Measurements from ENCODE around the gene FLNB. TPM values are rescaled to one million over a fixed set of nuclear protein-coding genes. Genes with fewer than 3 reads are reported as not detected.

FLNB gene
- total RNA-seq, 2 donors from 2014 or later: 331 to 408 TPM

- TF ChIP-seq CTCF (IDR thresholded peaks at IDR 0.05) (no peak), POLR2AphosphoS5 (IDR thresholded peaks at IDR 0.05) (peak; percentile 65)
- DNase-seq (ENCODE audit: low spot score): no peak
- Histone ChIP-seq H3K4me1 (replicated peaks) (peaks cover 1% of the 10 kb centered on the region), H3K4me3 (no peak overlapping the region), H3K27me3 (replicated peaks; ENCODE audit: insufficient read depth) (no peaks in the 10 kb centered on the region), H3K27ac (peak overlapping the region in 1 of 2 donors; percentile 83), H3K9me3 (no peaks in the 10 kb centered on the region), H3K36me3 (peaks cover 1 to 8% of the 10 kb centered on the region in 2 donors)
- intact Hi-C loops (cut with DNase I): no loop called here
- 82% methylated on average over 7 of the region's 7 CpGs for WGBS
Measured at GRCh38 chr3:58158442-58159153, 150.4 kb downstream of the FLNB start.

- Histone ChIP-seq H3K27ac (peak overlapping the region in 1 of 2 donors; percentile 83), H3K4me1 (replicated peaks) (peaks cover 17% of the 10 kb centered on the region)
- 92% methylated on average over 1 of the region's 1 CpG for WGBS
Measured at GRCh38 chr3:58160399-58160798, 152.2 kb downstream of the FLNB start.

GRCh38 chr3:58161435-58162398 lies 153.5 kb downstream of the FLNB start:
- 82% methylated on average over 11 of the region's 11 CpGs for WGBS
- Histone ChIP-seq H3K4me3 (no peak overlapping the region), H3K4me1 (replicated peaks) (peaks cover 20% of the 10 kb centered on the region), H3K27ac (peak overlapping the region; percentile 83 to 84), H3K9me3 (no peaks in the 10 kb centered on the region), H3K27me3 (replicated peaks; ENCODE audit: insufficient read depth) (no peaks in the 10 kb centered on the region), H3K36me3 (peaks cover 0 to 6% of the 10 kb centered on the region in 2 donors)
- no peak for DNase-seq (ENCODE audit: low spot score)
- intact Hi-C loops (cut with DNase I): no loop called here
- TF ChIP-seq CTCF (IDR thresholded peaks at IDR 0.05): no peak
- no peak for TF ChIP-seq POLR2A (IDR thresholded peaks at IDR 0.05)
- TF ChIP-seq POLR2AphosphoS5 (IDR thresholded peaks at IDR 0.05): peak; percentile 31

More at GRCh38 chr3:58160399-58160798, 152.2 kb downstream of the FLNB start:
- TF ChIP-seq POLR2AphosphoS5 (IDR thresholded peaks at IDR 0.05) (no peak), POLR2A (IDR thresholded peaks at IDR 0.05) (no peak), CTCF (IDR thresholded peaks at IDR 0.05) (no peak)
- H3K36me3 ChIP-seq: peaks cover 0 to 6% of the 10 kb centered on the region in 2 donors
- intact Hi-C loops (cut with DNase I): no loop called here
- no peak overlapping the region for H3K4me3 ChIP-seq
- H3K27me3 ChIP-seq (replicated peaks; ENCODE audit: insufficient read depth): no peaks in the 10 kb centered on the region
- no peak for DNase-seq (ENCODE audit: low spot score)
- no peaks in the 10 kb centered on the region for H3K9me3 ChIP-seq

- WGBS: 49% methylated on average over 14 of the region's 14 CpGs
- DNase-seq (ENCODE audit: low spot score): no peak
- no peaks in the 10 kb centered on the region for H3K27me3 ChIP-seq (replicated peaks; ENCODE audit: insufficient read depth)
- no peaks in the 10 kb centered on the region for H3K9me3 ChIP-seq
- intact Hi-C loops (cut with DNase I): no loop called here
- H3K27ac ChIP-seq: peak overlapping the region; percentile 83 to 84
- peaks cover 20% of the 10 kb centered on the region for H3K4me1 ChIP-seq (replicated peaks)
- peaks cover 0 to 6% of the 10 kb centered on the region in 2 donors for H3K36me3 ChIP-seq
- H3K4me3 ChIP-seq: no peak overlapping the region
- TF ChIP-seq POLR2AphosphoS5 (IDR thresholded peaks at IDR 0.05): no peak
- TF ChIP-seq POLR2A (IDR thresholded peaks at IDR 0.05): no peak
- TF ChIP-seq CTCF (IDR thresholded peaks at IDR 0.05): no peak
Measured at GRCh38 chr3:58163234-58163633, 155.0 kb downstream of the FLNB start.

All from prostate gland (tissue), 2 donors.